ENCODE measurements around the gene EVI5L.
"Not testable (repeated sequence)": the region's sequence is repeated elsewhere in the genome, so short reads cannot be mapped to it uniquely, and the experiment has no call there.

Gene EVI5L

DNA sequence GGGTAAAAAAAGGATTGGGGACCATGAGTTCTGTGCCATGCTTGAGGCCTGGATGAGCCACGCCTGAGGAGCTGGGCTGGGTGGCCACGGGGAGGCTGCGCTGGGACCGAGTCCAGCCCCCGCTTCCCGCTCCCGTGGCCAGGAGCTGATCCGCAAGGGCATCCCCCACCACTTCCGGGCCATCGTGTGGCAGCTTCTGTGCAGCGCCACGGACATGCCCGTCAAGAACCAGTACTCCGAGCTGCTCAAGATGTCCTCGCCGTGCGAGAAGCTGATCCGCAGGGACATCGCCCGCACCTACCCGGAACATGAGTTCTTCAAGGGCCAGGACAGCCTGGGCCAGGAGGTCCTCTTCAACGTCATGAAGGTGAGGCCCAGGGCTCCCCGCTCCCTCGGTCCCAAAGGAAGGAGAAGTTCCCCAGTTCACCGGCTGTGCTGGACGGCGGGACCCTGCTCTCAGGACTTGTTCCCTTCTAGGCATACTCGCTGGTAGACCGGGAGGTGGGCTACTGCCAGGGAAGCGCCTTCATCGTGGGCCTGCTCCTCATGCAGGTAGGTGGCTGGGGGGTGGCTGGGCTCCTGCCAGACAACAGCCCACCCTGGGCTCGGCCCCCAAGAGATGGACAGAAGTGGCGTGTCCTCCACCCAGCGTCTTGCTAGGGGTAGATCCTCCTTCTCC lies 18.9 kb downstream of the EVI5L start:
- DNase-seq = no peak

- DNase-seq = no peak
These were observed 19.6 kb downstream of the EVI5L start for GRCh38 chr19:7849631-7849999.

- DNase-seq = no peak
These were observed 20.2 kb downstream of the EVI5L start for GRCh38 chr19:7850000-7850813.

DNA sequence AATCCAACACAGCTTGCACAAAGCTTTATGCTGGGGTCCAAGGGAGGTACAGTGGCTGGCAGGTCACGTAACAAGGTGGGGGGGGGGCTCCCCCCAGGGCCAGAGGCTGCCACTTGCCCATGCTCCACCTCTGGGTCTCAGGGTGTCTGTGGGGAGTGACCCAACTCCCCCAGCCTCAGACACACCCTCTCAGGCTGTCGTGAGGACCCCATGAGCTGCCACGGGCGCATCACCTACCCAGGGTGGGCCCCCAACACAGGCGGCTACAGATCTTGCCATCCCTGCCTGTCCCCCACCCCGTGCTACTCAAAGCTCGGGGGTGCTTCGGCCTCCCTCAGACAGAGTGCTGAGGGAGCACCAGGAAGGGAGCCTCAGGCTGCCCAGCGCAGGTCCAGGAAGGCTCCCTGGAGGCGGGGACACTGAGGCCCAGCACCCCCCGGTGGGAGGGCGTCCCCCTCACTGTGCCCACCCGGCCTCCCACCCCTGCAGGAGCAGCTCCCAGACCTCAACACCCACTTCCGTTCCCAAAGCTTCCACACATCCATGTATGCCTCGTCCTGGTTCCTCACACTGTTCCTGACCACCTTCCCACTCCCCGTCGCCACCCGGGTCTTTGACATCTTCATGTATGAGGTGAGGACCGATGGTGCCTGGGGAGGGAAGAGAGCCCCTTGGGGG lies 21.1 kb downstream of the EVI5L start:
- DNase-seq = no peak

- no peak for DNase-seq
These were observed 21.8 kb downstream of the EVI5L start for GRCh38 chr19:7851623-7852500.

- peak; percentile 68 for DNase-seq
These were observed 23.1 kb downstream of the EVI5L start for GRCh38 chr19:7852851-7853769.

- DNase-seq = no peak
These were observed 23.7 kb downstream of the EVI5L start for GRCh38 chr19:7853770-7854128.

GRCh38 chr19:7855426-7856108 lies 25.5 kb downstream of the EVI5L start:
- no peak for DNase-seq

GRCh38 chr19:7856109-7856591 lies 26.1 kb downstream of the EVI5L start:
- no peak for DNase-seq

GRCh38 chr19:7856679-7857663 lies 27.0 kb downstream of the EVI5L start:
- DNase-seq = no peak

DNA sequence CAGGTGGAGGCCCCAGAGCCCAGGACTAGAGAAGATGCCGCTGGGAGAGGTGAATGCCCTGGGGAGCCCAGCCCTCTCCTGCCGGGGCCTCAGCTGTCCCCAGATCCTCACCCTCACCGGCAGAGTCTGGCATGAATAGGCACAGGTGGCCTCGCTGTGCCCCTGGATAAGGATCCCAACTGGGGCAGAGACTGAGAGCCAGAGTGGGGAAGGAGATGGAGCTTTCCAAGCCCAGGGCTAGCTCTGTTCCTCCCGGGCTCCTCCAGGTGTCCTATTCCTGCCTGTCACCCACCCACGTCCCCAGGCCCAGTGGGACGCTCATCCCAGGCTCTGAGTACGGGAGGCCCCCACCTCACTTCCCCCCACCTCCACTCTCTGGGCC lies 27.7 kb downstream of the EVI5L start:
- no peak for DNase-seq

GRCh38 chr19:7858109-7858770 lies 28.2 kb downstream of the EVI5L start:
- DNase-seq = no peak

- DNase-seq = not testable (repeated sequence)
These were observed 29.1 kb downstream of the EVI5L start for GRCh38 chr19:7859087-7859486.

DNA sequence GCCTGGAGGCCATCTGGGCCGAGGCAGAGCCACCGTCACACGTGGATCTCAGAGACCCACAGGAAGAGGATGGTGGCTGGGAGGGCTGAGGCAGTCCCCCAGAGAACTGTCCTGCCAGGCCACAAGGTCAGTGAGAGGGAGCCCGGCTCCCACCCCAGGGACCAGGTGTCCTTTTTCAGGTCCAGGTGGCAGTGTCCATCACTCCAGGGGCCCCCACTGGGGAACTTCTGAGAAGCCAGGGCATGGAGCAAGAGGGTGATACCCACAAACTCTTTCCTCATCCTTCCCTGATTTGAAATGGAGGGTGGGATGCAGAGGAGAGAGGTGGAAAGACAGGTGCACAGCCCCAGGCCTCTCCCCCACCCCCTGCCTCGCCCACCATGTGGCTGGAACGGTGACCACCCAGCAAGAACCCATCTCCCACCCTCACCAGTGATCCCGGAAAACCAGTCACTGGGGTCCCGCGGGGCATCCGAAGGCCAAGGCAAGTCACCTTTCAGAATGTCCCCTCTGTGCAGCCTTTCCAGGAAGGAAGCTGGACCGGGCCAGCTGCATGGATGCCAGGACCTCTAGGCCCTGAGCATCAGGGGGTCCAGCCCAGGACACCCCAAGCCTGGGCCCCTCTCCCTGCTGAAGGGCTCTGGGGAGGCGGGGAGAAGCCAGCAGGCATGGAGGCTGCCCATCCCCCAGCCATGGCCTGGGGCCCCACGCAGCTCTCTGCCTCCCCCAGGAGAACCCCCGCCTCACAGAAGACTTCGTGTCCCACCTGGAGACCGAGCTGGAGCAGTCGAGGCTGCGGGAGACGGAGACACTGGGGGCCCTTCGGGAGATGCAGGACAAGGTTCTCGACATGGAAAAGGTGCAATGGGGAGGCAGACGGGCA lies 30.1 kb downstream of the EVI5L start:
- no peak for DNase-seq

DNA sequence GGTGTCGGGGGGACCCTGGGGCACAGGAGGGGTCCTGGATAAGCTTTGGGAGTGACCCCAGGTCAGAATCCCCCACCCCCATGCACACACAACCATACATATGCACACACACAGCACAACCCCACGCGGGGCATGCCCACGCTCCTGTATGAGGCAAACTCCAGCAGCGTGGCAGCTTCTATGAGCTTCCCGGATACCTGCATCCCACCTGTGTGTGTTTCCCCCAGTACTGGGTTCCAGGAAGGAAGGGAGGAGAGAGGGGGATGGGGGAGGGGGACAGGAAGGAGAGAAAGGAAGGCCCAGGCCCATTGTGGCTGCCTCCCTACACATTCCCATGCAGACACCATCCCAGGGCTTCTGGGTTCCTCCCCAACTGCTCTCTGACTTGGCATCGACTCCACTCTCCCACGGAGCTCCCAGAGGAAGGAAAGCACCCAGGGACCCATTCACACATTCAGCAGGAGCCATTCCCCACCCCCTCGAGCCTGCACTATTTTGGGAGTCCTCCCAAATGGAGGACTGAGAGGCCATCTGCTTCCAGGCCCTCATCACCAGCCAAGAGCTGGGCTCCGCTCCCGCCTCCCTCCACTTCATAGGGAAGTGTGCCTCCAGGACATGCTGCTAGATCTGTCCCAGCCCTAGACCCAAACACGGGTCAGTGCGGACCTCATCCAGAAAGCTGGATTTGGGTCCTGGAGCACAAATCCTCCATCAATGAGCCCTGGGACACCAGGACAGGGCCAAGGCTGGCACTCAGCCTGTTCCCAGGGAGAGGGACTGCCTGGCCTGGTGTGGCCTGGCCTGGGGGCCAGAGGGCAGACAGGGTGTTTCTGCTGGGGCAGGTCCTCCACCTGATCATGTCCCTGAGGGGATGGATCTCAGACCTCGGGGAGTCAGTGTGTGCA lies 30.9 kb downstream of the EVI5L start:
- no peak for DNase-seq

DNA sequence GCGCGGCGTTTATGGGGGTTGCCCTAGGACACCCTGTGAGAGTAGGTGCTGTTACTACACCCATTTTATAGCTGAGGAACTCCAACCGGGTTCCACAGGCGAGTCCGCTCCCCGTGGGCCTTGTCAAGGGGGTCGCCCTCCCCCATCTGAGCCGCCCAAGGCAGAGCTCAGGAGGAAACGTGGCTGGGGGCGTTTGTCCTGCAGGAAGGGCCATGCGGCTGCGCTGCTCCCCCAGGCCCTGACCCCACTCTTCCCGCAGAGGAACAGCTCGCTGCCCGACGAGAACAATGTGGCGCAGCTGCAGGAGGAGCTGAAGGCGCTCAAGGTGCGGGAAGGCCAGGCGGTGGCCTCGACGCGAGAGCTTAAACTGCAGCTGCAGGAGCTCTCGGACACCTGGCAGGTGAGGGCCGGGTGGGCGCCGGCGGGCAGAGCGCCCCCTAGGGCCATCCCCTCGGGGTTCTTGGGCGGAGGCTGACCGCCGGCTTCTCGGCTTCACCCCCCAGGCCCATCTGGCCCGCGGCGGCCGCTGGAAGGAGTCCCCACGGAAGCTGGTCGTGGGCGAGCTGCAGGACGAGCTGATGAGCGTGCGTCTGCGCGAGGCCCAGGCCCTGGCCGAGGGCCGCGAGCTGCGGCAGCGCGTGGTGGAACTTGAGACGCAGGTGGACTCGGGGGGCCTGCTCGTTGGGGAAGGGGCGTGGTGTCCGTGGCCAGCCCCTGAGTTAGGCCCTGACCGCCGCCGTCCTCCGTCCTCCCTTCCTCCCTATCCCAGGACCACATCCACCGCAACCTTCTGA lies 31.8 kb downstream of the EVI5L start:
- DNase-seq = no peak
